Measurements from ENCODE around the gene SERPINA9. TPM values are rescaled to one million over a fixed set of nuclear protein-coding genes. Genes with fewer than 3 reads are reported as not detected.

The SERPINA9 gene
- total RNA-seq, 1 donor from 2014 or later: not detected

- no peak for DNase-seq (ENCODE audit: extremely low spot score, unreplicated experiment)
- Mint-ChIP-seq H3K4me1 (ENCODE audit: unreplicated experiment) (no peaks in the 10 kb centered on the region), H3K9me3 (ENCODE audit: unreplicated experiment) (no peaks in the 10 kb centered on the region), H3K4me3 (ENCODE audit: unreplicated experiment) (no peak overlapping the region), H3K36me3 (ENCODE audit: unreplicated experiment) (no peaks in the 10 kb centered on the region), H3K27me3 (ENCODE audit: unreplicated experiment) (peaks cover 21% of the 10 kb centered on the region), H3K27ac (ENCODE audit: unreplicated experiment) (no peak overlapping the region)
- TF ChIP-seq, protein P1, sequence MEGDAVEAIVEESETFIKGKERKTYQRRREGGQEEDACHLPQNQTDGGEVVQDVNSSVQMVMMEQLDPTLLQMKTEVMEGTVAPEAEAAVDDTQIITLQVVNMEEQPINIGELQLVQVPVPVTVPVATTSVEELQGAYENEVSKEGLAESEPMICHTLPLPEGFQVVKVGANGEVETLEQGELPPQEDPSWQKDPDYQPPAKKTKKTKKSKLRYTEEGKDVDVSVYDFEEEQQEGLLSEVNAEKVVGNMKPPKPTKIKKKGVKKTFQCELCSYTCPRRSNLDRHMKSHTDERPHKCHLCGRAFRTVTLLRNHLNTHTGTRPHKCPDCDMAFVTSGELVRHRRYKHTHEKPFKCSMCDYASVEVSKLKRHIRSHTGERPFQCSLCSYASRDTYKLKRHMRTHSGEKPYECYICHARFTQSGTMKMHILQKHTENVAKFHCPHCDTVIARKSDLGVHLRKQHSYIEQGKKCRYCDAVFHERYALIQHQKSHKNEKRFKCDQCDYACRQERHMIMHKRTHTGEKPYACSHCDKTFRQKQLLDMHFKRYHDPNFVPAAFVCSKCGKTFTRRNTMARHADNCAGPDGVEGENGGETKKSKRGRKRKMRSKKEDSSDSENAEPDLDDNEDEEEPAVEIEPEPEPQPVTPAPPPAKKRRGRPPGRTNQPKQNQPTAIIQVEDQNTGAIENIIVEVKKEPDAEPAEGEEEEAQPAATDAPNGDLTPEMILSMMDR (IDR thresholded peaks at IDR 0.05): no peak
These were observed 5.7 kb downstream of the SERPINA9 start for GRCh38 chr14:94470311-94470710.

DNA sequence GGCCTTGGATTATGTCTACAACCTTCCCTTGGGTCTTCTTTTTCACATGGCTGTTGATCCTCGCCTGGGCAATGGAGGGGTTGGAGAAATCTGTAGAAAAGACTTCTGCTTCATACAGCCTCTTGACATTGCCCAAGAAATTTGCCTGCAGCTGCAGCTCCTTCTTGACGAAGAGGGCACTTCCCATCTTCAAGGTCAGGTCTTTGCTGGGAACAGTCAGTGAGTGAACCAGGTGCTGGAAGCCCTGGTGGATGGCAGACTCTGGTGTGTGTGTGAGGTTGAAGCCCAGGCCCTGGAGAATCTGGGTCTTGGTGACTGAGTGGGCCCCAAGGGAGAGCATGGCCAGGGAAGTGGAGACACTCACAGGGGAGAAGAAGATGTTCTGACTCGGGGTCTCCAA, 6.7 kb downstream of the SERPINA9 start:
- H3K4me1 Mint-ChIP-seq (ENCODE audit: unreplicated experiment): no peaks in the 10 kb centered on the region
- no peaks in the 10 kb centered on the region for H3K9me3 Mint-ChIP-seq (ENCODE audit: unreplicated experiment)
- H3K27ac Mint-ChIP-seq (ENCODE audit: unreplicated experiment): no peak overlapping the region
- H3K36me3 Mint-ChIP-seq (ENCODE audit: unreplicated experiment): no peaks in the 10 kb centered on the region
- peak; percentile 70 for DNase-seq (ENCODE audit: extremely low spot score, unreplicated experiment)
- TF ChIP-seq, protein P1 (IDR thresholded peaks at IDR 0.05): no peak
- peaks cover 21% of the 10 kb centered on the region for H3K27me3 Mint-ChIP-seq (ENCODE audit: unreplicated experiment)
- no peak overlapping the region for H3K4me3 Mint-ChIP-seq (ENCODE audit: unreplicated experiment)

DNA sequence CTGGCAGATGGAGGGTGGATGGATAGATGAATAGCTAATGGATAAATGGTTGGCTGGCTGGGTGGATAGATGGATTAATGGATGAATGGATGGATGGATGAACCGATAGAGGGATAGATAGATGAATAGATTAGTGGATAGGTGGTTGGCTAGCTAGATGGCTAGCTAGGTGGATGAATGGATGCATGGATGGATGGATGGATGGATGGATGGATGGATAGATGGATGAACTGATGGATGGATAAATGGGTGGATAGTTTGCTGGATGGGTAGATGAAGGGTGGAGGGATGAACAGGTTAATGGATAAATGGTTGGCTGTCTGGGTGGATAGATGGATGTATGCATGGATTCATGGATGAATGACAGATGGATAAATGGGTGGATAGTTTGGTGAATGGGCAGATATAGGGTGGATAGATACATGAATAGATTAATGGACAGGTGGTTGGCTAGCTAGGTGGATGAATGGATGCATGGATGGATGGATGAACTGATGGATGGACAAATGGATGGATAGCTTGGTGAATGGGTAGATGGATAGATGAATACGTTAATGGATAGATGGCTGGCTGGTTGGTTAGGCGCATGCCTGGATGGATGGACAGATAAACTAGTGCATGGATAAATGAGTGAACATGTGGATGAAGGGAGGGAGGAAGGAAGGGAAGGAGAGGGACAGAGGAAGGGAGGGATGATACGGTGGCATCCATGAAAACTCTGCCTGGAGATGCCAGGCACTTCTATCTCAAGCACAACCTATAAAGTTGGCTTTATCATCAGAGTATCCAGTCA, 8.1 kb downstream of the SERPINA9 start:
- H3K27ac Mint-ChIP-seq (ENCODE audit: unreplicated experiment): no peak overlapping the region
- H3K36me3 Mint-ChIP-seq (ENCODE audit: unreplicated experiment): no peaks in the 10 kb centered on the region
- no peak overlapping the region for H3K4me3 Mint-ChIP-seq (ENCODE audit: unreplicated experiment)
- TF ChIP-seq, protein P1 (IDR thresholded peaks at IDR 0.05): no peak
- no peaks in the 10 kb centered on the region for H3K4me1 Mint-ChIP-seq (ENCODE audit: unreplicated experiment)
- H3K27me3 Mint-ChIP-seq (ENCODE audit: unreplicated experiment): peaks cover 21% of the 10 kb centered on the region
- no peaks in the 10 kb centered on the region for H3K9me3 Mint-ChIP-seq (ENCODE audit: unreplicated experiment)
- DNase-seq (ENCODE audit: extremely low spot score, unreplicated experiment): no peak

- peaks cover under 1% of the 10 kb centered on the region for H3K4me1 Mint-ChIP-seq (ENCODE audit: unreplicated experiment)
- DNase-seq (ENCODE audit: extremely low spot score, unreplicated experiment): no peak
- H3K27ac Mint-ChIP-seq (ENCODE audit: unreplicated experiment): no peak overlapping the region
- TF ChIP-seq, protein P1 (IDR thresholded peaks at IDR 0.05): no peak
- H3K36me3 Mint-ChIP-seq (ENCODE audit: unreplicated experiment): no peaks in the 10 kb centered on the region
- H3K4me3 Mint-ChIP-seq (ENCODE audit: unreplicated experiment): no peak overlapping the region
- H3K27me3 Mint-ChIP-seq (ENCODE audit: unreplicated experiment): peaks cover 21% of the 10 kb centered on the region
- H3K9me3 Mint-ChIP-seq (ENCODE audit: unreplicated experiment): no peaks in the 10 kb centered on the region
These were observed 9.2 kb downstream of the SERPINA9 start for GRCh38 chr14:94466706-94467370.

- H3K9me3 Mint-ChIP-seq (ENCODE audit: unreplicated experiment): no peaks in the 10 kb centered on the region
- H3K4me3 Mint-ChIP-seq (ENCODE audit: unreplicated experiment): no peak overlapping the region
- no peak for DNase-seq (ENCODE audit: extremely low spot score, unreplicated experiment)
- H3K27ac Mint-ChIP-seq (ENCODE audit: unreplicated experiment): no peak overlapping the region
- peaks cover 5% of the 10 kb centered on the region for H3K4me1 Mint-ChIP-seq (ENCODE audit: unreplicated experiment)
- no peaks in the 10 kb centered on the region for H3K36me3 Mint-ChIP-seq (ENCODE audit: unreplicated experiment)
- TF ChIP-seq, protein P1 (IDR thresholded peaks at IDR 0.05): no peak
- peaks cover 11% of the 10 kb centered on the region for H3K27me3 Mint-ChIP-seq (ENCODE audit: unreplicated experiment)
These were observed 11.0 kb downstream of the SERPINA9 start for GRCh38 chr14:94465042-94465441.
